CD14-positive monocyte (primary cell): Measurements from ENCODE around the gene GLRX5. TPM values are rescaled to one million over a fixed set of nuclear protein-coding genes. Genes with fewer than 3 reads are reported as not detected.

Source experiments
- DNase-seq, 3 donors: peaks; one replicate each; pipeline ENCODE4 v3.0.0-alpha.2; 2011 to 2022
- H2AFZ ChIP-seq: 2 replicates; pipeline ENCODE4 v1.6.0; 2012; ENCODE audit warnings: mild to moderate bottlenecking, low read depth, low read length, inconsistent platforms; ENCODE audit not compliant: insufficient read depth, poor library complexity, severe bottlenecking
- H3K27ac ChIP-seq, 2 donors: 1 replicate in 1 of 2; 2 replicates in 1 of 2; pipeline ENCODE4 v1.5.1; 2012 to 2013; ENCODE audit warnings: low read length in 2 of 2, control low read depth in 1 of 2, inconsistent platforms in 1 of 2, low read depth in 1 of 2, mild to moderate bottlenecking in 1 of 2
- H3K27me3 ChIP-seq, 2 donors: one replicate each; pipeline versions ENCODE4 v1.6.0 to v1.6.1; 2011 to 2013; ENCODE audit warnings: low read length in 2 of 2; ENCODE audit not compliant: control insufficient read depth in 2 of 2, insufficient read depth in 2 of 2
- H3K36me3 ChIP-seq, 2 donors: replicated peaks in 1 of 2; 1 replicate in 1 of 2; 2 replicates in 1 of 2; pipeline versions ENCODE4 v1.5.1 to v1.6.1; 2012 to 2013; ENCODE audit warnings: low read length in 2 of 2, control low read depth in 1 of 2, inconsistent platforms in 1 of 2, mild to moderate bottlenecking in 1 of 2; ENCODE audit not compliant: insufficient read depth in 2 of 2, control insufficient read depth in 1 of 2
- H3K4me1 ChIP-seq, 2 donors: 1 replicate in 1 of 2; 2 replicates in 1 of 2; pipeline versions ENCODE4 v1.5.1 to v1.6.1; 2012 to 2013; ENCODE audit warnings: low read length in 2 of 2, control low read depth in 1 of 2, inconsistent platforms in 1 of 2, mild to moderate bottlenecking in 1 of 2, moderate library complexity in 1 of 2; ENCODE audit not compliant: insufficient read depth in 2 of 2, control insufficient read depth in 1 of 2
- H3K4me2 ChIP-seq: replicated peaks from 2 replicates; pipeline ENCODE3; 2012; ENCODE audit warnings: low read length, moderate library complexity, mild to moderate bottlenecking; ENCODE audit not compliant: poor library complexity, severe bottlenecking; ENCODE audit errors: extremely low read depth
- H3K4me3 ChIP-seq, 3 experiments: fragments of 200-600 bp in 1 of 3; sonication (generic) in 1 of 3; replicated peaks in 1 of 3; 1 replicate in 2 of 3; 2 replicates in 1 of 3; pipeline ENCODE4 v1.5.1; 2011 to 2013; ENCODE audit warnings: low read length in 3 of 3, mild to moderate bottlenecking in 3 of 3, control low read depth in 2 of 3, low read depth in 2 of 3, inconsistent platforms in 1 of 3, moderate library complexity in 1 of 3
- H3K79me2 ChIP-seq: 2 replicates; pipeline ENCODE4 v1.6.0; 2012; ENCODE audit warnings: mild to moderate bottlenecking, control low read depth, inconsistent platforms, low read length, moderate library complexity; ENCODE audit not compliant: insufficient read depth
- H3K9ac ChIP-seq: 2 replicates; pipeline ENCODE4 v1.6.0; 2017; ENCODE audit warnings: low read length, mild to moderate bottlenecking; ENCODE audit not compliant: insufficient read depth, poor library complexity, severe bottlenecking
- H3K9me3 ChIP-seq, 2 donors: replicated peaks in 1 of 2; 1 replicate in 1 of 2; 2 replicates in 1 of 2; pipeline versions ENCODE4 v1.5.1 to v1.6.1; 2012 to 2013; ENCODE audit warnings: low read length in 2 of 2, control low read depth in 1 of 2; ENCODE audit not compliant: control insufficient read depth in 1 of 2, insufficient read depth in 1 of 2
- H4K20me1 ChIP-seq: 2 replicates; pipeline ENCODE4 v1.6.0; 2012; ENCODE audit warnings: mild to moderate bottlenecking, low read length, control low read depth, moderate library complexity; ENCODE audit not compliant: insufficient read depth
- H3K27ac Mint-ChIP-seq, 7 donors: one replicate each; pipeline ENCODE4 v1.8.0; 2020; ENCODE audit warnings: mild to moderate bottlenecking in 7 of 7, mixed read lengths in 7 of 7, moderate library complexity in 6 of 7, inconsistent platforms in 2 of 7
- H3K27me3 Mint-ChIP-seq, 3 donors: one replicate each; pipeline ENCODE4 v1.8.0; 2021 to 2022; ENCODE audit warnings: low read depth in 3 of 3, mild to moderate bottlenecking in 3 of 3, mixed read lengths in 3 of 3, moderate library complexity in 3 of 3, inconsistent platforms in 1 of 3
- H3K36me3 Mint-ChIP-seq, 2 donors: one replicate each; pipeline ENCODE4 v1.8.0; 2020; ENCODE audit warnings: mixed read lengths in 2 of 2, inconsistent platforms in 1 of 2, mild to moderate bottlenecking in 1 of 2
- H3K4me1 Mint-ChIP-seq: one replicate; pipeline ENCODE4 v1.8.0; 2020; ENCODE audit warnings: mild to moderate bottlenecking, mixed read lengths
- H3K4me3 Mint-ChIP-seq, 2 donors: one replicate each; pipeline ENCODE4 v1.8.0; 2020; ENCODE audit warnings: mild to moderate bottlenecking in 2 of 2, mixed read lengths in 2 of 2, moderate library complexity in 1 of 2
- H3K9me3 Mint-ChIP-seq, 7 donors: one replicate each; pipeline ENCODE4 v1.8.0; 2020 to 2022; ENCODE audit warnings: mixed read lengths in 7 of 7, mild to moderate bottlenecking in 6 of 7, moderate library complexity in 6 of 7, inconsistent platforms in 2 of 7
- CTCF ChIP-seq: fragments of 200-600 bp; IDR thresholded peaks from one replicate; pipeline ENCODE4 v1.8.0; 2022; ENCODE audit warnings: antibody characterized with exemption, mild to moderate bottlenecking
- WGBS: methylation state at CpG from one replicate; pipeline ENCODE4 v1.1.5; 2013; ENCODE audit warnings: missing lambda C conversion rate; ENCODE audit not compliant: insufficient coverage; 5-methylcytosine and 5-hydroxymethylcytosine counted together
- intact Hi-C, 2 donors: fragments of 100-400 bp; cut with micrococcal nuclease; formaldehyde crosslinking; loops; one replicate each; pipeline versions ENCODE4 v1.15.0 to v1.15.1; 2023
- polyA plus RNA-seq, 3 donors: library from polyadenylated mRNA; depleted of rRNA in 1 of 3; unstranded in 2 of 3; stranded (reverse) in 1 of 3; fragments of 300-500 nt in 2 of 3; fragments of >200 nt in 1 of 3; fragmentation: Illumina TruSeq in 2 of 3; gene quantifications; 1 replicate in 2 of 3; 2 replicates in 1 of 3; pipeline ENCODE4 v1.2.3, GENCODE V29; 2012 to 2021

Gene GLRX5
- polyA plus RNA-seq, 3 donors: 10.9 to 43.1 (median 31.1) TPM

GRCh38 chr14:95491936-95492608 lies 42.8 kb upstream of the GLRX5 start:
- Histone ChIP-seq H3K9ac (no peak overlapping the region), H3K4me1 (peaks cover 33 to 34% of the 10 kb centered on the region in 2 donors), H3K27me3 (no peaks in the 10 kb centered on the region), H2AFZ (no peak overlapping the region), H3K79me2 (peaks cover 99% of the 10 kb centered on the region), H3K4me3 (no peak overlapping the region), H3K9me3 (no peaks in the 10 kb centered on the region), H3K27ac (no peak overlapping the region), H3K4me2 (no peak overlapping the region), H3K36me3 (peaks cover 4 to 33% of the 10 kb centered on the region in 2 donors), H4K20me1 (peaks cover 63% of the 10 kb centered on the region)
- H3K27ac Mint-ChIP-seq: peak overlapping the region in 2 of 7 donors; percentile 74 to 84
- H3K9me3 Mint-ChIP-seq: peaks cover 0 to 3% (median 0%) of the 10 kb centered on the region in 7 donors
- peaks cover 27 to 54% of the 10 kb centered on the region in 2 donors for H3K36me3 Mint-ChIP-seq
- H3K4me3 Mint-ChIP-seq: no peak overlapping the region
- whole genome bisulfite sequencing: 100% methylated on average over 1 of the region's 2 CpGs
- H3K4me1 Mint-ChIP-seq: peaks cover 55% of the 10 kb centered on the region
- intact Hi-C loops: no loop called here
- no peaks in the 10 kb centered on the region for H3K27me3 Mint-ChIP-seq
- DNase-seq: no peak
- TF ChIP-seq CTCF: no peak

GRCh38 chr14:95493503-95493902 lies 41.3 kb upstream of the GLRX5 start:
- Mint-ChIP-seq H3K9me3 (peaks cover 0 to 3% (median 0%) of the 10 kb centered on the region in 7 donors), H3K27me3 (no peaks in the 10 kb centered on the region), H3K36me3 (peaks cover 19 to 47% of the 10 kb centered on the region in 2 donors), H3K27ac (peak overlapping the region in 2 of 7 donors; percentile 50 to 66), H3K4me3 (no peak overlapping the region), H3K4me1 (peaks cover 57% of the 10 kb centered on the region)
- 100% methylated on average over 2 of the region's 5 CpGs for WGBS
- H3K4me3 ChIP-seq: no peak overlapping the region
- H3K27ac ChIP-seq: no peak overlapping the region
- TF ChIP-seq CTCF: no peak
- peaks cover 0 to 24% of the 10 kb centered on the region in 2 donors for H3K36me3 ChIP-seq
- no peak overlapping the region for H2AFZ ChIP-seq
- H3K27me3 ChIP-seq: no peaks in the 10 kb centered on the region
- H3K79me2 ChIP-seq: peaks cover 99% of the 10 kb centered on the region
- H3K9me3 ChIP-seq: no peaks in the 10 kb centered on the region
- H3K4me1 ChIP-seq: peaks cover 45 to 49% of the 10 kb centered on the region in 2 donors
- H3K4me2 ChIP-seq: no peak overlapping the region
- no peak for DNase-seq
- intact Hi-C loops: no loop called here
- H3K9ac ChIP-seq: no peak overlapping the region
- H4K20me1 ChIP-seq: peaks cover 53% of the 10 kb centered on the region
